Stimulated activated CD8-positive, alpha-beta memory T cell treated with anti-CD3 and anti-CD28 coated beads, Interleukin-2, amount 100 ng/mL, for 48 hours (primary cell): ENCODE data around the gene KIF1B.
"Not testable (repeated sequence)": the region's sequence is repeated elsewhere in the genome, so short reads cannot be mapped to it uniquely, and the experiment has no call there.

Source experiments
- DNase-seq, 2 donors: peaks; one replicate each; pipeline ENCODE4 v3.0.0-alpha.2; 2020; ENCODE audit warnings: low read depth in 2 of 2

The KIF1B gene

GRCh38 chr1:10195570-10195969 lies 14.8 kb upstream of the KIF1B start:
- no peak for DNase-seq

- DNase-seq: no peak
These were observed 13.4 kb upstream of the KIF1B start for GRCh38 chr1:10196976-10197375.

DNA sequence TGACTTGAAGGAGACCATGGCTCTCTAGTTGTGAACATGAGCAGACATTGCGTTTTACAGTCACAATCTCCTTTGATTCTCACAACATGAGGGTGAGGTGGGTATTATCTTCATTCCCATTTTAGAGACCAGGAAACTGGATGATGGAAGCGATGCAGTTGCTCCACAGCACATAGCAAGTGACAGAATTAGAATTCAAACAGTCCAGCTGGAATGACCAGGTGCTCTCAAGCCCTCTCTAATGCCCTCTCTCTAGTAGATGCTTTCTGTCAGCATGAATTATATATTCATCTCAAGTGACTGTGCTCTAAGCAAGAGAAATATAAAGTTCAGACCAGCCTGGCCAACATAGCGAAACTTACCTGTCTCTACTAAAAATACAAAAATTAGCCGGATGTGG lies 9.8 kb upstream of the KIF1B start:
- DNase-seq: no peak

- DNase-seq: no peak
These were observed 6.2 kb upstream of the KIF1B start for GRCh38 chr1:10204003-10204642.

- not testable (repeated sequence) for DNase-seq
These were observed 5.2 kb upstream of the KIF1B start for GRCh38 chr1:10205206-10205605.

DNA sequence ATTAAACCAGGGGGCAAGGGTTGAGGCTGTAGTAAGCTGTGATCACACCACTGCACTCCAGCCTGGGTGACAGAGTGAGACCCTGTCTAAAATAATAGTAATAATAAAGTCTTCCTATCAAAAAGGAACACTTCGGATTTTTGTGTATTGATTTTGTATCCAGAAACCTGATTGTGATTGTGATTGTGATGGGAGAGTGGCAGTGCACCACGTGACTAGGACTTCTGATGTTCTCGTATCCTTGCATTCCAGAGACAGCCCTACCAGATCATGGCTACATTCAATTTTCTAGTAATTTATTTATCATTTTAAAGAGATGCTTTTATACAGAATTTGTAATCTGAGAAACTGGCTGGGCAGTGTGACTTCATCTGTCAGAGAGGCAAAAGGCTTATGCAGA lies 2.6 kb upstream of the KIF1B start:
- DNase-seq: no peak

DNA sequence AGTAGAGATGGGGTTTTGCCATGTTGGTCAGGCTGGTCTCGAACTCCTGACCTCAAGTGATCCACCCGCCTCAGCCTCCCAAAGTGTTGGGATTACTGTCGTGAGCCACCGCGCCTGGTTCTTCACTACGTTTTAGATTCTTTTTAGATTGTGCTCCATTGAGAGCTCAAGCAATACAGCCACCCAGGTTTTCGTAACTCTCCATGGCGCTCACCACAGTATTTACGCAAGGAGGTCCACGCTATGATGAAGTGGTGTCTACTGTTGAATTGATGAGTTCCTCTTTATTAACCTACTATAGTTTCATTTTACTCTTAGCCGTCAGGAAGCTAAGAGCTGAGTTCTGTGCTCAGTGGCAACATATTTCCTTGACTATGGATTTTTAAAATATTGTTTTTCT lies 1.8 kb upstream of the KIF1B start:
- no peak for DNase-seq

DNA sequence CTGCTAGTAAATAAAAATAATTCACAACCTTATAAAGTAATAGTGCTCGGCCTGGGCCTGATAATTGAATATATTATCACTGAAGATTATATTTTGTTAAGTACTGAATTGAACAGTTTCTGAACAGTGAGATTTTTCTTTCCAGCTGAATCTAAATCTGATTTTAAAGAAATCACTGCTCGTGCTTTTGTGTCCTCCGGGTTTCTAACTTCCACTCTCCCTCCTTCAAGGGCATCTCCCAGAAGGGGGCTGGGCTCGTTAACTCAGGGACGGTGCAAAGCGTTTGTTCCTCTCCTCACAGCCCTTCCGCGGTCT lies 823 bp upstream of the KIF1B start:
- DNase-seq: no peak

DNA sequence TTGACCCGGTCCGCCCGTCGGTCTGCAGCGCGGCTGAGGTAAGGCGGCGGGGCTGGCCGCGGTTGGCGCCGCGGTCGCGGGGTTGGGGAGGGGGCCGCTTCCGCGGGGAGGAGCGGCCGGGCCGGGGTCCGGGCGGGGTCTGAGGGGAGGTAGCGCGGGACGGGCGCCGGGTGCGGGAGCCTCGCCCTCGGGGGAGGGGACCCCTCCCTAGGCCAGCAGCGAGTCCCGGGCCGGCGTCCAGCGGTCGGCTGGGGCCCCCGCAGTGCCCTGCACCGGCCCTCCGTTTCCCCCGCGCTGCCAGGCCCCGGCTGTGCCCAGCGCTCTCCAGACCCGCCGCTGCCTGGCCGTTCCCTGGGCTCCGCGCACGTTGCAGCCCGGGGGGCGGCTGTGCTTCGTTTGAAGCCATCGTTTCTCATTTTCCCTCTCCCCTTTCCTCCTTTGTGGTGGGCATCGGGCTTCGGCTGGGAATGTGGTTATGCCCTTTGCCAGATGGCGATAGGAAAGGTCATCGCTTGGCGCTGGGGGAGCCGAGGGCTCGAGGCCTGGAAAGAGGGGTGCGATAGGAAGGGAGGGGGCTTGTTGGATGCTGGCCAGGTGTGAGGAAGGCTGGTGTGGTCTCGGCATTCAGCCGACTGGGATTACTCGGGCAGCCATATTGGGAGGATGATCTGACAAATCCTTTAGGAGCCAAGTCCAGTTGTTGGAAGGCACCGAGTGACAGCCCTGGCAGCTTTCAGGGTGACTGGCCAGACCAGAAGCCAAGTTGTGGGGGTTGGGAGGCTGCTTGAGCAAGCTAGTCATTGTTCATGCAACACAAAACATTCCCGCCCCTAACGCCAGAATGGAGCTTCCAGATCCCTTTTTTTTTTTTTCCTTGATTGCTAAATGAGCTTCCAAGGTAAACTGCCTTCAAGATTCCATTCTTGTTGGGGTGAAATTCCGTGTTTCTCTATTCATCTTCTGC lies 753 bp downstream of the KIF1B start:
- no peak for DNase-seq

GRCh38 chr1:10211805-10212410 lies 1.5 kb downstream of the KIF1B start:
- DNase-seq: no peak

DNA sequence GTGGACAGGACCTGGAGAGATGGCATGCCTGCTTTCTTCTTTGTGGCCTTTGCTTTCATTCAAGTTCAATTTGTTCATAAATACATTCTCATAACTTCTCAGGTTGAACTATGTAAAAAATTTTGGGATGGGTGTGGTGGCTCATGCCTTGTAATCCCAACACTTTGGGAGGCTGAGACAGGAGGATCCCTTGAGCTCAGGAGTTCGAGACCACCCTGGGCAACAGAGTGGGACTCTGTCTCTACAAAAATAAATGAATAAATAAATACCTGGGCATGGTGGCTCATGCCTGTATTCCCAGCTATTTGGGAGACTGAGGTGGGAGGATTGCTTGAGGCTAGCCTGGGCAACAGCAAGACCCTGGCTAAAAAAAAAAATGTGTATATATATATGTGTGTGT lies 2.1 kb downstream of the KIF1B start:
- no peak for DNase-seq

- DNase-seq: no peak
These were observed 2.9 kb downstream of the KIF1B start for GRCh38 chr1:10213186-10213705.

DNA sequence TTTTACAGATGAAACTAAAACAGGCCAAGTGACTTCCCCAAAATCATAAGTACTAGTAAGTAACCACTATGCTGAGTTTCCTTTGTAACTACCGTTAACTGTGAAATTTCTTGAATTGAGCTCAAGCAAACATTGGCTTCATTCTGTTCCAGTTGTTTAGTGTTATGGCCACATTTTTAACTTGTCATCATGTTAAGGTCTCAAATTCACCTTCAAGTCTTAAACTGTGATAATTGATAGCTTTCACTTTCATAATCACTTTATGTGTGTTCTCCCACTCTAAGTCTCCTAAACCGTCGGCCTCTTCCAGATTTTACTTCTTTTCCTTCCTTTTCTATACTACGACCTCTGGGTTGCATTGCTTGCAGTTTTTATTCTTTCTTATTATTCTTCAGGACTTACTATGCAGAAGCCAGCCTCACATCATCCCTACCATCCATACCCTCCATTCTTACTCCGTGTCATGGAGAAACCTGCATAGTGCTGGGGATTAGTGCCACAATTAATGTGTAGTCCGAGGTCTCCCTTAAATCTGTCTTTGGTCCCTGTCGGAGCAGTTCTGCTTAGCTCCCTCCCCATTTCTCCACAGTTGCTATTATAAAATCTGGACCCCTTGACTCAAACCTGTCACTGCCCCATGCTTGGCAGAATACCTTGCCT lies 5.8 kb downstream of the KIF1B start:
- no peak for DNase-seq

GRCh38 chr1:10217748-10218441 lies 7.5 kb downstream of the KIF1B start:
- DNase-seq: no peak

DNA sequence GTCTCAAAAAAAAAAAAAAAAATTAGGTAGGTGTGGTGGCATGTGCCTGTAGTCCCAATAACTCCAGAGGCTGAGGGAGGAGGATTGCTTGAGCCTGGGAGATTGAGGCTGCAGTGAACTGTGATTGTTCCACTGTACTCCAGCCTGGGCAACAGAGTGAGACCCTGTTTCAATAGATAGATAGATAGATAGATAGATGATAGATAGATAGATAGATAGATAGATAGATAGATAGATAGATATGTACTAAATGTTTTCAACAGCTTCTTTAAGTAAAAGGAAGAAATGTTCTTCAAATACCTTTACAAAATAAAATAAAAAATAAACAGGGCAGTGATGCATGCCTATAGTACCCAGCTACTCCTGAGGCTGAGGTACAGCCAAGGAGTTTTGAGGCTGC lies 9.8 kb downstream of the KIF1B start:
- no peak for DNase-seq

DNA sequence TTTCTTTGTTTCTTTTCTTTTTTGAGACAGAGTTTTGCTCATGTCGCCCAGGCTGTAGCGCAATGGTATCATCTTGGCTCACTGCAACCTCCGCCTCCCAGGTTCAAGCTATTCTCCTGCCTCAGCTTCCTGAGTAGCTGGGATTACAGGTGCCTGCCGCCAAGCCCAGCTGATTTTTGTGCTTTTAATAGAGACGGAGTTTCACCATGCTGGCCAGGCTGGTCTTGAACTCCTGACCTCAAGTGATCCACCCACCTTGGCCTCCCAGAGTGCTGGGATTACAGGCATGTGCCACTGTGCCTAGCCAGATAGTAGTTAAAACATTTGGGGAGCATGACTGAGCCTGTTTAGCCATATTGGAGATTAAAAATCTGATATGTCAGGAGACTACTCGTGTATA lies 10.3 kb downstream of the KIF1B start:
- not testable (repeated sequence) for DNase-seq

DNA sequence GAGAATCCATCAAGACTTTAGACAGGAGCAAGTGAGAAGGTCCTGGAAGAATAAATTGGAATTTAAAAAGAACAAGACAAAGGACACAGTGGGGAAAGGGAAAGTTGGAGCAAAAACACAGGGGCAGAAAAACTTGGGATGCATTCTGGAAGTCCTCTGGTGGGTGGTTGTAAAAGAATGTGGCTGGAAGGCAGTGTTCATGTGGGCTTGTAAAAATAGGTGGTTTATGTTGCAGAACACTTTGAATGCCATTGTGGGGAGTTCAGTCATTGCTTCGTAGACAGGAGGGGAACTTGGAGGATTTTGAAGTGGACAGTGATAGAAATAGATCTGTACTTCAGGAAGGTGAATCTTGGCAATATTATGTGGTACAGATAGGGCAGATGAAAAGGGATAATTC lies 15.2 kb downstream of the KIF1B start:
- no peak for DNase-seq

DNA sequence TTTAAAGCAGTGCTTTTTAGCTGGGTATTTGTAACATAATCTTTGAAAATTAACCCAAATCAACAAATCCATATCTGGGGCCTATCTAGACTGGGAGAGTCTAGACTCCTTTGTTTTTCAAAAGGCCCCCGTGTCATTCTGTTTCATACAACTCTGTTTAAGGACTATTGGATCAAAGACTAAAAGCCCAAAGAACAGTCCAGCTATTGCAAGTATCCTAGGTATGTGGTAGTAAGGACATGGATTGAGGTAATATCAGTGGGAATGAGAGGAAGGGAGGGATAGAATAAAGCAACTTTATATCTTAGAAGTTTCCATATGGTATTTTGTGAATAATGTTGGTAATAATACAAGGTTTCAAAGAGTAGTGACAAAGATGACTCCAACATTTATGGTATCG lies 18.2 kb downstream of the KIF1B start:
- no peak for DNase-seq

DNA sequence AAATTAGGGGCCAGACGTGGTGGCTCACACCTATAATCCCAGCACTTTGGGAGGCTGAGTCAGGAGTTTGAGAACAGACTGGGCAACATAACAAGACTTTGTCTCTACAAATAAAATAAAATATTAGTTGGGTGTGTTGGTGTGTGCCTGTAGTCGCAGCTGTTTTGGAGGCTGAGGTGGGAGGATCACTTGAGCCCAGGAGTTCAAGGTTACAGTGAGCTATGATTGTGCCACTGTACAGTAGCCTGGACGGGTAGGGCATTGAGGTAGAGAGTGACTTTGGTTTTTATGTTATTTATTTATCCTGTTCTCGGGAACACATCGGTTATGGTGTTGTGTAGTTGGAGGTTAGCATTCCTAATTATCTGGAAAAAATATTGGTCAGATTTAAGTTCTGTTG lies 19.5 kb downstream of the KIF1B start:
- no peak for DNase-seq

GRCh38 chr1:10232163-10232562 lies 21.8 kb downstream of the KIF1B start:
- DNase-seq: no peak

DNA sequence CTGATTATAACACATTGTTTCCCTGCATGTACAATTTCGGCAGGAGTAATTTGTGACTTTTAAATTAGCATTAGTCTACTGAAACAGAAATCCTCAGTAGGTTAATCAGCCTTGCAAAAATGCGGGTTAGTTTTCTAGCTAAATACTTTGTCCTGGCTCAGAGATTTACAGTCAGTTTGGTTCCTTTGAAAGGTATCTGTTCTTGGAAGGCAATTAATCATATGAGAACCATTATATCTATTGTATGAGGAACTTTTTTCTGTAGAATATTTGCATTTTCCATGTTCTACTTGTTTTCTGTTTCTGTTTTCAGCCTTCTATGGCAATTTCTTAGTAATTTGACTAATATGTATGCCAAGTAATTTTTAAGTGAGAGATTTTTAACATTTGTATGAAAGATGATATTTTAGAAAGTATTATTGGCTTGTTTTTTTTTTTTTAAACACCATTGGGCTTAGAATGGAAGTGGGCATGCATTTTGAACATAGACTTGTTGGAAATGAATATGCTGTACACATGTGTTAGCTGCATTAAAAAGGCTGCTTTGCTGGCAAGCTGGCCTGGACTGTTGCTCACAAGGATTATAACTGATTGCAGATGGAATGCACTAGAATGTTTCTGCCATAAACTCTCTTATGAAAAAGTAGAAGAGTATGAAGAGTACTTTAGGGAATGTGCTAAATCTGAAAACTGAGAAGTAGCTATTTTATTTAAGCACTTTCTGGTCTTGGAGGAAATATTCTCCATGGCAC lies 26.2 kb downstream of the KIF1B start:
- DNase-seq: no peak
